Frontal cortex (tissue), 4 donors: Measurements from ENCODE around the gene UBL4A. TPM values are rescaled to one million over a fixed set of nuclear protein-coding genes. Genes with fewer than 3 reads are reported as not detected.

Experiments used
- DNase-seq, 2 donors: peaks; one replicate each; pipeline ENCODE4 v3.0.0; 2012; ENCODE audit warnings: low spot score in 2 of 2
- FAIRE-seq: peaks from 2 replicates; lab custom pipeline; 2012; peaks lifted over from hg19 to GRCh38; lab: Jason Lieb, UNC
- total RNA-seq: library from RNA; depleted of rRNA; stranded (reverse); fragments of >200 nt; gene quantifications from one replicate; pipeline ENCODE4 v1.2.3, GENCODE V29; 2014
- donor health status: control.
- donor health status: control.
- donor health status: control.

The UBL4A gene
- total RNA-seq, 1 donor from 2014 or later, result 39.1 TPM

GRCh38 chrX:154466907-154467306 is 19.5 kb downstream of the UBL4A start:
- FAIRE-seq (no peak), DNase-seq (no peak)

DNA sequence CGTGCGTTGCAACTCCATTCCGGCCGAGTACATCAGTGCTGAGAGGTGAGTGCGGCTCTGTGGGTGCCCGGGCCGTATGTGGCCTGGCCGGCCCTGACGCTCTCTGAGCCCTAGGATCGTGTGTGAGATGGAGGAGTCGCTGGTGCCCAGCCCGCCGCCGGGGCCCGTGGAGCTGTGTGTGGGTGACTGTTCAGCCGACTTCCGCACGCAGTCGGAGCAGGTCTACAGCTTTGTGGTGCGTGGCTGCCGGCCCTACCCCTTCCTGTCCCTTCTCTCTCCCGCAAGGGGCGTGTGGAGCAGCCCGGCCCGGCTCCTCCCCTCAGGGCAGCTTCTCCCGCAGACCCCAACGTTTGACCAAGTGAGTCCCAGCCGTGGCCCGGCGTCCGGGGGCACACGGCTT is 20.4 kb downstream of the UBL4A start:
- no peak for DNase-seq
- no peak for FAIRE-seq

DNA sequence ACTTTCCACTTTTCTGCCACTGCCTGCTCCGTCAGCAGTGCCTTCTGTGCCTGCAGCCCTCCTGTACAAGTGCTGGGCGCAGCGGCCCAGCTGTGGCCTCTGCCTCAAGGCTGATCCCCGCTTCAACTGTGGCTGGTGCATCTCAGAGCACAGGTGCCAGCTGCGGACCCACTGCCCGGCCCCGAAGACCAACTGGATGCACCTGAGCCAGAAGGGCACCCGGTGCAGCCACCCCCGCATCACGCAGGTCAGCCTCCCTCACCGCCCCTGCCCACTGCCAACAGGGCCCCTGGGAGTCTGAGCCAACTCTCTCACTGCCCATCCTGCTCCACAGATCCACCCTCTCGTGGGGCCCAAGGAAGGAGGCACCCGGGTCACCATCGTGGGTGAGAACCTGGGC is 20.8 kb downstream of the UBL4A start:
- no peak for FAIRE-seq
- DNase-seq, result no peak

- FAIRE-seq, result no peak
- DNase-seq, result no peak
Measured at GRCh38 chrX:154464806-154465365, 21.5 kb downstream of the UBL4A start.

DNA sequence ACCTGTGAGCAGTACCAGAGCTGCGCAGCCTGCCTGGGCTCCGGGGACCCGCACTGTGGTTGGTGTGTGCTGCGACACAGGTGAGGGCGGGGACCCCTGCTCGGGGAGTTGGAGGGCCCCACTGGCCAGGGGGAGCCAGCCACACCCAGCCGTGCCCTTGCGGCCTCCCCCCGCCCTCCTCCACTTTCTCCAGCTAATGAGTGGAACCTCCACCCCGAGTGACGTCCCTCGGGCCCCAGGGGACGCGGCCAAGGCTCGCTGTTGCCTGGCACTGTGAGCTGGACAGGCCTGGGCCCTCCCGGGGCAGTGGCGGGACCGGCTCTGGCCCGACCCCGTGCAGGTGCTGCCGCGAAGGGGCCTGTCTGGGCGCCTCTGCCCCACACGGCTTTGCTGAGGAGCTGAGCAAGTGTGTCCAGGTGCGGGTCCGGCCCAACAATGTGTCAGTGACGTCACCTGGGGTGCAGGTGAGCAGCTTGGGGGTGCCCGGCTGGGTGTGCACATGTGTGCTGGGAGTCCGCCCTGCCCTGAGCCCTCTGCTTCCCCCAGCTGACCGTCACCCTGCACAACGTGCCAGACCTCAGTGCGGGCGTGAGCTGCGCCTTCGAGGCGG is 22.7 kb downstream of the UBL4A start:
- no peak for DNase-seq
- no peak for FAIRE-seq

- FAIRE-seq, result no peak
- DNase-seq, result peak in 1 of 2 donors; percentile 64
Measured at GRCh38 chrX:154462396-154462795, 24.0 kb downstream of the UBL4A start.

- DNase-seq (no peak), FAIRE-seq (no peak)
Measured at GRCh38 chrX:154460326-154460725, 26.1 kb downstream of the UBL4A start.

DNA sequence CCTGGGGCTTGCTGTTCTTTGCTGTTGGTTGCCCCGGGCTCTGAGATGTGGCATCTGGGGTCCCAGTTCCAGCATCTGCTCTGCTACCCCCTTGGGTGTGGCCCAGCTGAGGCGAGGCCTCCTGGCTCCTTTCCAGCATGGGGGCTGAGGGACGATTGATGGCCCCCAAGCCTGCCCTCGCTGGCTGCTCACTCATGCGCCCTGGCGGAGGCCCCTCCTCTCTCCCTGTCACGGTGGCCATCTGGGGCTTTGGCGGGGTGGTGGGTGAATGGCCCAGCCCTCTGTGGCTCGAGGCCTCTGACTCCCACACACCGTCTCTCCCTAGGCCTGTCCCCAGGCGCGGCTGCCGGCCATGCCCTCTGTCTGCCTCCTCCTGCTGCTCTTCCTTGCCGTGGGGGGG is 26.6 kb downstream of the UBL4A start:
- DNase-seq (no peak), FAIRE-seq (no peak)

GRCh38 chrX:154458954-154459778 is 27.2 kb downstream of the UBL4A start:
- FAIRE-seq, result no peak
- DNase-seq, result no peak

- DNase-seq, result peak; percentile 72 to 83
- FAIRE-seq, result no peak
Measured at GRCh38 chrX:154458116-154458953, 28.1 kb downstream of the UBL4A start, which contains the start of gene PLXNA3. Gene PLXNA3, plus strand, starts transcription at chrX:154458281. Its CDS starts 1,903 bp downstream, at chrX:154460184.

DNA sequence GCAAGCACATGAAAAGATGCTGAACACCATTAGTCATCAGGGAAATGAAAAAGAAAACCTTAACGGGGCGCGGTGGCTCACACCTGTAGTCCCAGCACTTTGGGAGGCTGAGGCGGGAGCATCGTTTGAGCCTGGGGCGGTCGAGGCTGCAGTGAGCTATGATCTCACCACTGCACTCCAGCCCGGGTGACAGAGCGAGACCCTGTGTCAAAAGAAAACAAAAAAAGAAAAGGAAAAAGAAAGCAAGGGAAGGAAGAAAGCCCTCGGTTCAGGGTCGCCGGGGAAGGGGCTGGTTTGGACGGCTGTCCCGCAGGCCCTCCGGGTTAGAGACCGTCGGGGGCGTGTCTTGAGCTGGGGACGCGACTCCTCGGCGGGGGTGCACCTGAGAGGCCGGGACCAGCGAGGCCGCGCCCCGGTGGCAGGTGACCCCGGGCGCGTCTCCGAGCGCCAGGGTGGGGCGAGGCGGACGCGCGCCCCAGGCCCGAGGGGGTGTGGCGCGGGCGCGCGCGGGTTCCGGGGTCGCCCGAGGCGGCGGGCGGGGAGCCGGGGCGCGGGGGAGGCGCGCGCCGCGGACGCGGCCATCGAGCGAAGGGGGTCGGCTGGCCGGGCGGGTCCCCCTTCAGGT is 28.8 kb downstream of the UBL4A start:
- peak; percentile 67 to 72 for DNase-seq
- no peak for FAIRE-seq

DNA sequence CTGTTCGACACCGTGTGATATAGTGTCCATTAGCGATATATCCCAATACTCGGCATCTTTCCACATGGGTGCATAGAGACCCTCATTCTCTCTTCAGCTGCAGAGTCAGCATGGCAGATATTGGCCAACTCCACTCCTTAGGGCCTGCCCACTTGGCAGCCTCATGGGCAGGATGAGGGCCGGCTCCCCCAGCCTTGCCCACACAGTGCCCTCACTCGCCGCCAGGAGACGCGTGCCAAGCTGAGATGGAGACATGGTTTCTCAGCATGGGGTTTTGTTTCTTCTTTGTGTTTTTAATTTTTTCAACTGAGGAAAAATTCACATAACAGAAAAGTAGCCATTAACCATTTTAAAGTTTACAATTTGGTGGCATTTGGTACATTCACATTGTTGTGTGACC is 33.6 kb downstream of the UBL4A start:
- no peak for DNase-seq
- FAIRE-seq, result no peak

GRCh38 chrX:154450312-154450711 is 36.1 kb downstream of the UBL4A start:
- FAIRE-seq, result no peak
- DNase-seq, result no peak

GRCh38 chrX:154449618-154450017 is 36.8 kb downstream of the UBL4A start:
- no peak for FAIRE-seq

DNA sequence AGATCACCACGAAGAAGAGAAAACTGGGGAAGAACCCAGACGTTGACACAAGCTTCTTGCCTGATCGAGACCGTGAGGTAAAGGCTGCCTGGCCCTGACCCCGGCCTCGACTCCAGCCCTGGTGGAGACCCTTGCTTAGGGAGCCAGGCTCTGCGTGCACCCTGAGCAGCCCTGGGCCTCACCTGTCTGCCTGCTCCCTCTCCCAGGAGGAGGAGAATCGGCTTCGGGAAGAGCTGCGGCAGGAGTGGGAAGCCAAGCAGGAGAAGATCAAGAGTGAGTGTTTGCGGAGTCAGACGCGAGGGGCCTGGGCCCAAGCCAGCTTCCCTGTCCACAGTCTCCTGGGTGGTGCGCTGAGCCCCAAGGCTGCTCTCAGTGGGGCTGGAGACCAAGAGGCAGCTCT is 37.9 kb downstream of the UBL4A start:
- DNase-seq (no peak), FAIRE-seq (no peak)

More at GRCh38 chrX:154449618-154450017, 36.8 kb downstream of the UBL4A start:
- no peak for DNase-seq

- DNase-seq, result no peak
- no peak for FAIRE-seq
Measured at GRCh38 chrX:154446430-154446829, 40.0 kb downstream of the UBL4A start.

DNA sequence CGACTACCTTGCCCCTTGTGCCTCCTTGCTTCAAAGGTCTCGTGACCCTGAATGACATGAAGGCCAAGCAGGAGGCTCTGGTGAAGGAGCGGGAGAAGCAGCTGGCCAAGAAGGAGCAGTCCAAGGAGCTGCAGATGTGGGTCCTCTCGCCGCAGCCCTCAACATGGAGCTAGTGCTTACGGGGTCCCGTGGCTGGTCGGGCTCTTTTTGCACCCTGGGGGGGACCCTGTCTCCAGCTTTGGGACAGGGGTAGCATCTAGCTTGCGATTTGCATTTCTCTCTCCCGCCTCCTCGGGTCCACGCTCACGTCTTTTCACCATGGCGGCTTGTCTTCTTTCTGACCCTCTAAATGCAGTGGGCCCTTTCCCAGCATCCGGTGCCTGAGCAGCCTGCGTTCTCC is 40.6 kb downstream of the UBL4A start:
- DNase-seq (no peak), FAIRE-seq (no peak)

GRCh38 chrX:154444755-154445246 is 41.6 kb downstream of the UBL4A start:
- no peak for FAIRE-seq

GRCh38 chrX:154443992-154444754 is 42.2 kb downstream of the UBL4A start, which contains the start of gene FAM50A:
Gene FAM50A, plus strand, starts transcription at chrX:154444141. Its CDS starts 95 bp downstream, at chrX:154444236.
- DNase-seq, result peak; percentile 92 to 94
- no peak for FAIRE-seq

More at GRCh38 chrX:154444755-154445246, 41.6 kb downstream of the UBL4A start:
- DNase-seq, result no peak
